Activated naive CD4-positive, alpha-beta T cell treated with anti-CD3 and anti-CD28 coated beads, Interleukin-2, amount 50 U/mL, for 72 hours (primary cell): ENCODE results near the gene PRDX1. TPM values are rescaled to one million over a fixed set of nuclear protein-coding genes. Genes with fewer than 3 reads are reported as not detected.
"Not testable (repeated sequence)": the region's sequence is repeated elsewhere in the genome, so short reads cannot be mapped to it uniquely, and the experiment has no call there.

Source experiments
- ATAC-seq, 2 donors: fragments of 150-1000 bp; cut with Tn5 transposase; 2 replicates each; pipeline ENCODE4 v1.10.0; 2021; ENCODE audit warnings: mild to moderate bottlenecking in 2 of 2, moderate library complexity in 2 of 2
- DNase-seq, 2 donors: peaks; one replicate each; pipeline ENCODE4 v3.0.0; 2021 to 2022; ENCODE audit warnings: low spot score in 2 of 2
- H3K27ac Mint-ChIP-seq, 2 donors: one replicate each; pipeline ENCODE4 v1.8.0; 2022; ENCODE audit warnings: mild to moderate bottlenecking in 2 of 2, mixed read lengths in 2 of 2
- H3K36me3 Mint-ChIP-seq, 2 donors: one replicate each; pipeline ENCODE4 v1.8.0; 2022; ENCODE audit warnings: mixed read lengths in 2 of 2
- H3K9me3 Mint-ChIP-seq, 2 donors: one replicate each; pipeline ENCODE4 v1.8.0; 2022; ENCODE audit warnings: mixed read lengths in 2 of 2
- total RNA-seq, 2 donors: library from RNA; stranded (reverse); gene quantifications; one replicate each; pipeline ENCODE4 v1.2.3, GENCODE V29; 2022

Gene PRDX1
- total RNA-seq, 2 donors from 2014 or later, result 577 to 596 TPM

DNA sequence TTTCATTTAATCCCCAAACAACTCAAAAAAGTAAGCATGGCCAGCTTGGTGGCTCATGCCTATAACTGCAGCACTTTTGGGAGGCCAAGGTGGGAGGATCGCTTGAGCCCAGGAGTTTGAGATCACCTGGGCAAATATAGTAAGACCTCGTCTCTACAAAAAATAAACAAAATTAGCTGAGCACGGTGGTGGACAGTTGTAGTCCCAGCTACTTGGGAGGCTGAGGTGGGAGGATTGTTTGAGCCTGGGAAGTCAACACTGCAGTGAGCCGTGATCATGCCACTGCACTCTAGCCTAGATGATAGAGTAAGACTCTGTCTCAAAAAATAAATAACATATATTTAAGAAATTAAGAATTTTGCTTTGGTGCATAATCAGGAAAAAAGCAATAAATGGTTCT, 22.8 kb upstream of the PRDX1 start:
- DNase-seq, result no peak
- Mint-ChIP-seq H3K9me3 (no peaks in the 10 kb centered on the region), H3K36me3 (no peaks in the 10 kb centered on the region), H3K27ac (peak overlapping the region; percentile 51 to 76)
- no peak for ATAC-seq

DNA sequence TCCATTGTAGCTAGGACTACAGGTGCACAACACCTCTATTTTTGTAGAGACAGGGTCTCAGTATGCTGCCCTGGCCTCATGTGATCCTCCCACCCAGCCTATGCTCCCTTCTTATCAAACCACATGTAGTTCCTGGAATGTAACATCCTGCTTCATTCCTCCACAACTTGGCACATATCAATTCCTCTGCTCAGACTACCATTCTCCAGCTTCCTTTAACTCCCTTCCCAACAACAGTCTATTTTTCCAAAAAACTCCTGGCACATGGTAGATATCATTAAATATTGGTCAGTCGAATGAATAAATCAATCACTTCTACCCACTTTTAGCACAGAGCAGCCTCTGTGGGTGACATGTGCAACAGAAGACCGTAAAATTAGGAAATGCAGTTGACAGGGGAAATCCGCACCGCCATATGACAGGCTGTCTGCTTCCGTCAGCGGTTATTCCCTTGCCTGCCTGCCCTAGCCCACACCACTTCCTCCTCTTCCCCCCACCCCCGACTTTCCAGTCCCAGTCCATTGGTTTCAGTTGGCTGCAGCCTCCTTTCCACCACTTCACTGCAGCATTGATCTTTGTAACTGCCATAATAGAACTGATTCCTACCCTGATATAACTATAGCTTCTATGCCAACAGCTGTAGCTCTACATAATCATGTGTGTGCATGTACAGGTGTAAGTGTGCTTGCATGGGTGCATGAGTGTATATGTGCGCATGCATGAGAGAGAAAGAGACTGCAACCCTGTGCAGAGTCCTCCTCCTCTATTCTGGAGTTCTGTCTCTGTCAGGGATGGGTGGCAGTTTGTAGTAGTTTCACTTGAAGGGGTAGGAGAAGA, 22.1 kb upstream of the PRDX1 start:
- peak; percentile 76 to 86 for ATAC-seq
- peak overlapping the region in 1 of 2 donors; percentile 76 for H3K27ac Mint-ChIP-seq
- no peaks in the 10 kb centered on the region for H3K36me3 Mint-ChIP-seq
- DNase-seq, result peak in 1 of 2 donors; percentile 87
- no peaks in the 10 kb centered on the region for H3K9me3 Mint-ChIP-seq

GRCh38 chr1:45542591-45542990, 20.9 kb upstream of the PRDX1 start:
- Mint-ChIP-seq H3K9me3 (no peaks in the 10 kb centered on the region), H3K36me3 (no peaks in the 10 kb centered on the region), H3K27ac (no peak overlapping the region)
- ATAC-seq (no peak), DNase-seq (no peak)

GRCh38 chr1:45541193-45541592, 19.5 kb upstream of the PRDX1 start:
- ATAC-seq, result no peak
- no peak for DNase-seq
- Mint-ChIP-seq H3K27ac (no peak overlapping the region), H3K36me3 (no peaks in the 10 kb centered on the region), H3K9me3 (no peaks in the 10 kb centered on the region)

GRCh38 chr1:45536886-45537285, 15.2 kb upstream of the PRDX1 start:
- no peaks in the 10 kb centered on the region for H3K9me3 Mint-ChIP-seq
- H3K36me3 Mint-ChIP-seq, result no peaks in the 10 kb centered on the region
- H3K27ac Mint-ChIP-seq, result no peak overlapping the region
- no peak for DNase-seq
- ATAC-seq, result no peak

DNA sequence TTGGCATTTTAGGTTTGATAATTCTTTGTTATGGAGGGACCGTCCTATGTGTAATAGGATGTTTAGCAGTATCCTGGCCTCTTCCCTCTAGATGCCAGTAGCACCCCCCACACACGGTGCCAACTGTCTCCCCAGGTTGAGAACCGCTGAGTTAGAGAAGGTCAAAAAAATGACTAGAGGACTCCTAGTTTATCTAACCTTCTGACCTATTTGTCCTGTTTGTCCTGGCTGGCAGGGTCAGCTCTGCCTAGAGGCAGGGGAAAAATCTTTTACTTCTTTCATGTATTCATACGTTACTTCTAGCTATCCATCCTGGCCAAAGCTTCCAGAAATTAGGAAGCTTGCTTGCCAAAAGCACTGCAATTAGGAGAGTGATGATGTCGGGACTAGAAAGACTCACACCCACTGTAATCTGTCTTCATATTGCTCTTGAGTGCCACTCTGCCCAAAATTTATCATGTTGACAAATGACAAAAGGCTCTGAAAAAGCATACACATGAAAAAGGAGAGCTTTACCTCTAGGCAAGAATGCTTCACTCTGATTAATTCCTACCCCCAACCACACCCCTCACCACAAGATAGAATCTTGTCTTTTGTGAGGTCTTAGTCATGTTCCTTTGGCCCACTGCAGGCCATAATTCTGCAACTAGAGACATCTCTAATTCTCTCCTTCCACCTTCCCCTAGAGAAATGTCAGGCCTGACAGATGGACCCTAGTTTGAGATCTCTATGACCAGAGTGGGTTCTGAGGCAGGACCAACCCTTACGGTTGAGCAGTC, 14.5 kb upstream of the PRDX1 start:
- ATAC-seq, result peak; percentile 97 to 98

GRCh38 chr1:45531873-45532272, 10.2 kb upstream of the PRDX1 start:
- DNase-seq (no peak), ATAC-seq (no peak)
- Mint-ChIP-seq H3K27ac (no peak overlapping the region), H3K9me3 (no peaks in the 10 kb centered on the region), H3K36me3 (no peaks in the 10 kb centered on the region)

More for the DNA sequence above, 14.5 kb upstream of the PRDX1 start:
- no peak for DNase-seq
- Mint-ChIP-seq H3K9me3 (no peaks in the 10 kb centered on the region), H3K27ac (no peak overlapping the region), H3K36me3 (no peaks in the 10 kb centered on the region)

- Mint-ChIP-seq H3K36me3 (no peaks in the 10 kb centered on the region), H3K27ac (no peak overlapping the region), H3K9me3 (no peaks in the 10 kb centered on the region)
- DNase-seq (no peak), ATAC-seq (no peak)
Measured at GRCh38 chr1:45530632-45531135, 9.0 kb upstream of the PRDX1 start.

DNA sequence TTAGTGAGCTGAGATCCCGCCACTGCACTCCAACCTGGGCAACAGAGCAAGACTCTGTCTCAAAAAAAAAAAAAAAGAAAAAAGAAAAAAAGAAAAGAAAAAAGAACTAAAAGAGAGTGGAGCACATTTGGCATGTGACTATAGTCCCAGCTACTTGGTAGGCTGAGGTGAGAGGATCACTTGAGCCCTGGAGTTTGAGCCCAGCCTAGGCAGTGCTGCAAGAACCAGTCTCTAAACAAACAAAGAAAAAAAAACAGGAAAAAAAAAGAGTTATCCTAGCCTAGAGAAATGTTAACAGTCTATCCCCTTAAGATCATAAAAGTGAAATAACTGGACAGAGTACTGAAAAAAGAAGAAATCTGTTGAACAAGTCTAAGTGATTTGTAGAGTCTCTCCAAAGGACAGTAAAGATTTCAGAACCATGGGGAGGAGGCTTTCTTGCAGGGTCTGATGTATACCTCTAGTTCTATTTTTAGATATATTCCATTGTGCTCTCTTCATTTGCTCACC, 4.5 kb upstream of the PRDX1 start:
- ATAC-seq, result no peak
- H3K36me3 Mint-ChIP-seq, result peaks cover 1 to 3% of the 10 kb centered on the region in 2 donors
- no peak for DNase-seq
- no peak overlapping the region for H3K27ac Mint-ChIP-seq
- no peaks in the 10 kb centered on the region for H3K9me3 Mint-ChIP-seq

GRCh38 chr1:45523975-45524374, 2.3 kb upstream of the PRDX1 start:
- ATAC-seq, DNase-seq, H3K27ac Mint-ChIP-seq, H3K9me3 Mint-ChIP-seq: not testable (repeated sequence)
- H3K36me3 Mint-ChIP-seq, result peaks cover 6 to 12% of the 10 kb centered on the region in 2 donors

- Mint-ChIP-seq H3K27ac (peak overlapping the region in 1 of 2 donors; percentile 98), H3K36me3 (peaks cover 6 to 15% of the 10 kb centered on the region in 2 donors)
- DNase-seq, H3K9me3 Mint-ChIP-seq: not testable (repeated sequence)
- ATAC-seq, result peak; percentile 19 to 39
Measured at GRCh38 chr1:45523516-45523915, 1.8 kb upstream of the PRDX1 start.

- ATAC-seq (peak; percentile 8 to 58), DNase-seq (no peak)
- Mint-ChIP-seq H3K36me3 (peaks cover 6 to 15% of the 10 kb centered on the region in 2 donors), H3K27ac (peak overlapping the region; percentile 90 to 98), H3K9me3 (no peaks in the 10 kb centered on the region)
Measured at GRCh38 chr1:45522324-45523104, 830 bp upstream of the PRDX1 start.

DNA sequence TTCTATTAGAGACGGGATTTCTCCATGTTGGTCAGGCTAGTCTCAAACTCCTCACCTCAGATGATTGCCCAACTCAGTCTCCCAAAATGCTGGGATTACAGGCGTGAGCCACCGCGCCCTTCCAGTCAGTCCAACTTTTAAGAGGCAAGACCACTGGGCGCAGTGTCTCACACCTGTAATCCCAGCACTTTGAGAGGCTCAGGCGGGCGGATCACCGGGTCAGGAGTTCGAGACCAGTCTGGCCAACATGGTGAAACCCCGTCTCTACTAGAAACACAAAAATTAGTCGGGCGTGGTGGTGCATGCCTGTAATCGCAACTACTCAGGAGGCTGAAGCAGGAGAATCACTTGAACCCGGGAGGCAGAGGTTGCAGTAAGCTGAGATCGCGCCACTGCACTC, 1.9 kb downstream of the PRDX1 start:
- not testable (repeated sequence) for DNase-seq, H3K9me3 Mint-ChIP-seq, ATAC-seq
- H3K36me3 Mint-ChIP-seq, result peaks cover 16 to 26% of the 10 kb centered on the region in 2 donors
- H3K27ac Mint-ChIP-seq, result peak overlapping the region; percentile 90 to 98

DNA sequence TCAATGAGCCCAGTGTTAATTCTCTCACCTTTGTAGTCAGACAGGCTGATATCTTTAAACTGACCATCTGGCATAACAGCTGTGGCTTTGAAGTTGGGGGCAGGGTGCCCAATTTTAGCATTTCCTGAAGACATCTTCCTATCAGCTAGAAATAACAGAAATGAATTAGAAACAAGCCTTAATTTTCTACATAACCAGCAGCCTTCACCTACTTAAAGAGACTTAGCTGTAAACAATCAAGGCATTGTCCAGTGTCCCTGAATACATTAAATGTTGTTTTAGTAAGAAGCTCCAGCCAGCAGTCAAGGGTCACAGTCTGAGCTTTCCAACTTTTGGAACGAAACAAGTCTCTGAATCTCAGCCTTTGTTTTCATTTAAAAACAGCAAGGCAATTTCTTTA, 2.8 kb downstream of the PRDX1 start:
- DNase-seq (no peak), ATAC-seq (no peak)
- Mint-ChIP-seq H3K9me3 (no peaks in the 10 kb centered on the region), H3K27ac (peak overlapping the region; percentile 23 to 73), H3K36me3 (peaks cover 16 to 26% of the 10 kb centered on the region in 2 donors)

DNA sequence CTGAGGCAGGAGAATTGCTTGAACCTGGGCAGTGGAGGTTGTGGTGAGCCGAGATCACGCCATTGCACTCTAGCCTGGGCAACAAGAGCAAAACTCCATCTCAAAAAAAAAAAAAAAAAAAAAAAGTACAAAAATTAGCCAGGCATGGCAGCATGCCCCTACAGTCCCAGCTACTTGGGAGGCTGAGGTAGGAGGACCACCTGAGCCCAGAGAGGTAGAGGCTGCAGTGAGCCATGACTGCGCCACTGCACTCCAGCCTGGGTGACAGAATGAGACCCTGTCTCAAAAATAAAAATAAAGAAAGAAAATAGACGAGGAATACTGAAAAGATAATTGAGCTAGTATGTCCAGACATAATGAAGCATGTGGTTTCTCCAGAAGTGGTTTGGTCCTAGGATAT, 3.3 kb downstream of the PRDX1 start:
- DNase-seq, ATAC-seq, H3K9me3 Mint-ChIP-seq: not testable (repeated sequence)
- Mint-ChIP-seq H3K27ac (peak overlapping the region in 1 of 2 donors; percentile 23), H3K36me3 (peaks cover 16 to 26% of the 10 kb centered on the region in 2 donors)

- Mint-ChIP-seq H3K9me3 (no peaks in the 10 kb centered on the region), H3K36me3 (peaks cover 16 to 30% of the 10 kb centered on the region in 2 donors), H3K27ac (peak overlapping the region; percentile 67 to 87)
- DNase-seq, result no peak
- ATAC-seq, result no peak
Measured at GRCh38 chr1:45516465-45516864, 5.2 kb downstream of the PRDX1 start.
